Measurements from ENCODE around the gene FBN3.

DNA sequence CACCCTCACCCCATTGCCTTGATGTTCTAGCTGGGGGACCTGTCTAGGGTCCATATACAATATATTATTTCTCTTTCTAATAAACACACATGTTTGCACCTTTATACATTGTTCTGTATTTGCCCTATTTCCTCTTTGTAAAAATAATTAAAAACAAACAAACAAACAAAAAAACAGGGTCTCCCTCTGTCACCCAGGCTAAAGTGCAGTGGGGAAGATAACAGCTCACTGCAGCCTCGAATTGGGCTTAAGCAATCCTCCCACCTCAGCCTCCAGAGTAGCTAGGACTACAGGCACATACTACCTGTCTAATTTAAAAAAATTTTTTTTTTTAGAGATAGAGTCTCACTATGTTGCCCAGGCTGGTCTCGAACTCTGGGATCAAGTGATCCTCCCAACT, 5.9 kb upstream of the FBN3 start:
- TF ChIP-seq POLR2AphosphoS5 (IDR thresholded peaks at IDR 0.05; ENCODE audit: borderline replicate concordance, low read depth, low read length) (no peak), FOXP2 (optimal IDR thresholded peaks at IDR 0.05; ENCODE audit: control extremely low read depth, extremely low read length, insufficient read depth) (no peak)
